Measurements from ENCODE around the gene CROCC.
"Not testable (repeated sequence)": the region's sequence is repeated elsewhere in the genome, so short reads cannot be mapped to it uniquely, and the experiment has no call there.

The CROCC gene

GRCh38 chr1:16946185-16946584, 24.5 kb downstream of the CROCC start:
- not testable (repeated sequence) for DNase-seq

- no peak for DNase-seq
Observed at GRCh38 chr1:16946646-16947045, 24.9 kb downstream of the CROCC start.

GRCh38 chr1:16948282-16948891, 26.7 kb downstream of the CROCC start:
- DNase-seq = not testable (repeated sequence)

- DNase-seq = not testable (repeated sequence)
Observed at GRCh38 chr1:16949026-16949425, 27.3 kb downstream of the CROCC start.

GRCh38 chr1:16952376-16952775, 30.6 kb downstream of the CROCC start:
- not testable (repeated sequence) for DNase-seq

GRCh38 chr1:16954579-16954978, 32.8 kb downstream of the CROCC start:
- no peak for DNase-seq

- no peak for DNase-seq
Observed at GRCh38 chr1:16955186-16955585, 33.5 kb downstream of the CROCC start.

GRCh38 chr1:16956775-16957174, 35.0 kb downstream of the CROCC start:
- DNase-seq = no peak

- DNase-seq = no peak
Observed at GRCh38 chr1:16957731-16958130, 36.0 kb downstream of the CROCC start.

GRCh38 chr1:16958475-16958874, 36.7 kb downstream of the CROCC start:
- no peak for DNase-seq

GRCh38 chr1:16960560-16961296, 39.0 kb downstream of the CROCC start:
- DNase-seq = peak; percentile 74 to 81

GRCh38 chr1:16961297-16962133, 39.8 kb downstream of the CROCC start:
- DNase-seq = no peak

GRCh38 chr1:16964169-16964568, 42.4 kb downstream of the CROCC start:
- not testable (repeated sequence) for DNase-seq

GRCh38 chr1:16965486-16966067, 43.8 kb downstream of the CROCC start:
- DNase-seq = no peak

GRCh38 chr1:16966282-16966681, 44.6 kb downstream of the CROCC start:
- DNase-seq = no peak

GRCh38 chr1:16967095-16967575, 45.4 kb downstream of the CROCC start:
- DNase-seq = no peak

GRCh38 chr1:16967962-16968361, 46.2 kb downstream of the CROCC start:
- no peak for DNase-seq

- DNase-seq = no peak
Observed at GRCh38 chr1:16968372-16968771, 46.6 kb downstream of the CROCC start.

GRCh38 chr1:16969057-16969611, 47.4 kb downstream of the CROCC start:
- no peak for DNase-seq

- no peak for DNase-seq
Observed at GRCh38 chr1:16969651-16970050, 47.9 kb downstream of the CROCC start.

- DNase-seq = no peak
Observed at GRCh38 chr1:16970132-16970910, 48.6 kb downstream of the CROCC start.
